B cell (primary cell): ENCODE data around the gene MICAL3.

Experiments used
- EZH2 ChIP-seq: IDR thresholded peaks from 2 replicates; pipeline ENCODE4 v1.6.1; 2012; ENCODE audit warnings: borderline replicate concordance, low read depth, mild to moderate bottlenecking, moderate library complexity, low read length; ENCODE audit not compliant: insufficient read depth, poor library complexity, severe bottlenecking
- TF ChIP-seq, protein P1 (sequence below): fragments of 200-600 bp; IDR thresholded peaks from one replicate; pipeline ENCODE4 v1.8.0; 2022; ENCODE audit warnings: antibody characterized with exemption, mild to moderate bottlenecking

DNA sequence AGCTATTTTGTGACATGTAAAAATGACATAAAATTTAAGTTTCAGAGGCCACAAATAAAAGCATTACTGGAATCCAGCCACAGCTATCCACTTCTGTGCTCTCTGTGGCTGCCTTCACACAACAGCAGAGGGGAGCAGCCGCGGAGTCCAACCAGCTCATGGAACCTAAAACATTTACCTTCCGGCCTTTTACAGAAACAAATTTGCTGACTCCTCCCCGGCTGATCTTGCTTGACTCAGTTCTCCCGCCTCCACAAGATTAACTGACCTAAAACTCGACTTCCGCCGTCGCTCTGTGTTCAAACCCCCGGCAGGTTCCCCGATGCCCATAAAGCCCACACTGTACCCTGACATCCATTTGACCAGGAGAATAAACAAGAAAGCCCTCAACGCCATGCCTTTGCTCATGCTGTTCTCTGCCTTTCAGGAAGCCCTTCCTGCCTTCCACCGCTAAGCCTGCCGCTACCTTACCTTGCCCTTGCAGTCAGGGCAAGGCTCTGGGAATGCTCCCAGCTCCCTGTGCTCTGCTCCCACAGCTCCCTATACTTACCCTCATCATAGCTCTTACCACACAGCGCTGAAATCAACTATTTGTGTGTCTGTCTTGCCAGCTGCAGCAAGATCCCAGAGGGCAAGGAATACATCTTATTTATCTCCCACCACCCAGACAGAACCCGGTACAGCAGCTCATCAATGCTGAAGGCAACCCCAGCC, 35.4 kb downstream of the MICAL3 start:
- TF ChIP-seq, protein P1, sequence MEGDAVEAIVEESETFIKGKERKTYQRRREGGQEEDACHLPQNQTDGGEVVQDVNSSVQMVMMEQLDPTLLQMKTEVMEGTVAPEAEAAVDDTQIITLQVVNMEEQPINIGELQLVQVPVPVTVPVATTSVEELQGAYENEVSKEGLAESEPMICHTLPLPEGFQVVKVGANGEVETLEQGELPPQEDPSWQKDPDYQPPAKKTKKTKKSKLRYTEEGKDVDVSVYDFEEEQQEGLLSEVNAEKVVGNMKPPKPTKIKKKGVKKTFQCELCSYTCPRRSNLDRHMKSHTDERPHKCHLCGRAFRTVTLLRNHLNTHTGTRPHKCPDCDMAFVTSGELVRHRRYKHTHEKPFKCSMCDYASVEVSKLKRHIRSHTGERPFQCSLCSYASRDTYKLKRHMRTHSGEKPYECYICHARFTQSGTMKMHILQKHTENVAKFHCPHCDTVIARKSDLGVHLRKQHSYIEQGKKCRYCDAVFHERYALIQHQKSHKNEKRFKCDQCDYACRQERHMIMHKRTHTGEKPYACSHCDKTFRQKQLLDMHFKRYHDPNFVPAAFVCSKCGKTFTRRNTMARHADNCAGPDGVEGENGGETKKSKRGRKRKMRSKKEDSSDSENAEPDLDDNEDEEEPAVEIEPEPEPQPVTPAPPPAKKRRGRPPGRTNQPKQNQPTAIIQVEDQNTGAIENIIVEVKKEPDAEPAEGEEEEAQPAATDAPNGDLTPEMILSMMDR = no peak
- no peak for TF ChIP-seq EZH2
